HG03066 (cell line): Measurements from ENCODE around the gene CNPY4.
"Not testable (repeated sequence)": the region's sequence is repeated elsewhere in the genome, so short reads cannot be mapped to it uniquely, and the experiment has no call there.

Experiments used
- ATAC-seq: cut with Tn5 transposase; IDR thresholded peaks from one replicate; pipeline ENCODE4 v1.9.1; 2021; ENCODE audit warnings: low read depth; ENCODE audit not compliant: unreplicated experiment

CNPY4 gene

GRCh38 chr7:100146350-100146749, 26.9 kb downstream of the CNPY4 start:
- not testable (repeated sequence) for ATAC-seq

- ATAC-seq = no peak
Observed at GRCh38 chr7:100147278-100147677, 27.8 kb downstream of the CNPY4 start.

GRCh38 chr7:100148225-100148558, 28.8 kb downstream of the CNPY4 start:
- ATAC-seq = no peak

- peak; percentile 99 for ATAC-seq
Observed at GRCh38 chr7:100148559-100149328, 29.3 kb downstream of the CNPY4 start, which contains the start of gene LAMTOR4. Gene LAMTOR4, plus strand, starts transcription at chr7:100148918. Its CDS starts 55 bp downstream, at chr7:100148973.

GRCh38 chr7:100152404-100152803, 33.0 kb downstream of the CNPY4 start:
- no peak for ATAC-seq

- no peak for ATAC-seq
Observed at GRCh38 chr7:100152937-100153666, 33.7 kb downstream of the CNPY4 start.

- no peak for ATAC-seq
Observed at GRCh38 chr7:100153708-100154535, 34.5 kb downstream of the CNPY4 start.

GRCh38 chr7:100154651-100155491, 35.4 kb downstream of the CNPY4 start:
- ATAC-seq = no peak

- no peak for ATAC-seq
Observed at GRCh38 chr7:100155553-100156317, 36.3 kb downstream of the CNPY4 start.

- no peak for ATAC-seq
Observed at GRCh38 chr7:100156331-100157068, 37.1 kb downstream of the CNPY4 start.

GRCh38 chr7:100157069-100157333, 37.6 kb downstream of the CNPY4 start:
- no peak for ATAC-seq

GRCh38 chr7:100157334-100158228, 38.1 kb downstream of the CNPY4 start:
- ATAC-seq = no peak

GRCh38 chr7:100158229-100159098, 39.0 kb downstream of the CNPY4 start, which contains the start of gene TRAPPC14:
Gene TRAPPC14, minus strand, starts transcription at chr7:100158723. Its CDS starts 224 bp downstream, at chr7:100158499.
- ATAC-seq = peak; percentile 89

GRCh38 chr7:100159099-100159623, 39.7 kb downstream of the CNPY4 start:
- no peak for ATAC-seq

GRCh38 chr7:100160067-100160466, 40.6 kb downstream of the CNPY4 start:
- no peak for ATAC-seq

GRCh38 chr7:100163006-100163531, 43.6 kb downstream of the CNPY4 start:
- no peak for ATAC-seq
